Stimulated activated CD8-positive, alpha-beta memory T cell treated with anti-CD3 and anti-CD28 coated beads, Interleukin-15, amount 100 ng/mL, for 4 hours (primary cell): ENCODE results near the gene LARP4.
"Not testable (repeated sequence)": the region's sequence is repeated elsewhere in the genome, so short reads cannot be mapped to it uniquely, and the experiment has no call there.

Experiments used
- DNase-seq, 2 donors: peaks; one replicate each; pipeline ENCODE4 v3.0.0-alpha.2; 2020; ENCODE audit warnings: low read depth in 2 of 2

LARP4 gene

DNA sequence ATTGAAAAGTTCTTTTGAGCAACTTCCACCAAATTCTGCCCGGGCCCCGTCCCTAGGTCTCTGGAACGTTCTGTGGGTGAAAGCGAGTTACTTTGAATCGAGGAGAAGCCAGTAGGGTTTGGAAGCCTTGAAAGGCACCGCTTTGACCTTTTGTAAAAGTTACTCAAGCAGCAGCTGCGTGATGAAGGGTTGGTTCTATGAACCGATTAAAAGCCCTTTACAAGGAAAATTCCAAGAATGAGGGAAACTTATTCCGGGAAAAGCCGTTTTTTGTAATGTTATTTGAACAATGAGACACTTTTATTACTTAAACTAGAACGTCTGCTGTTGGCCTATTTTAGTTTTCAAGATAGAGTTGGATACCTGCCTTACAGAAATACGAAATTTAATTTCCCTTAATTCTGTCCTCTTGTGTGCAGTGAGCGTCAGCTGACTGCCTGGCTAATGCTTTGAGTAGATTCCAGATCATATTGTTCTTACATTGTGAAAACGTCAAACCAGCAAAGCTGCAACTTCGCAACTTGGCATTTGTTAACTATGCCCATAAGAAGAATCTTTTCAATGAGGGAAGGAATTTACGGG lies 906 bp downstream of the LARP4 start:
- no peak for DNase-seq

DNA sequence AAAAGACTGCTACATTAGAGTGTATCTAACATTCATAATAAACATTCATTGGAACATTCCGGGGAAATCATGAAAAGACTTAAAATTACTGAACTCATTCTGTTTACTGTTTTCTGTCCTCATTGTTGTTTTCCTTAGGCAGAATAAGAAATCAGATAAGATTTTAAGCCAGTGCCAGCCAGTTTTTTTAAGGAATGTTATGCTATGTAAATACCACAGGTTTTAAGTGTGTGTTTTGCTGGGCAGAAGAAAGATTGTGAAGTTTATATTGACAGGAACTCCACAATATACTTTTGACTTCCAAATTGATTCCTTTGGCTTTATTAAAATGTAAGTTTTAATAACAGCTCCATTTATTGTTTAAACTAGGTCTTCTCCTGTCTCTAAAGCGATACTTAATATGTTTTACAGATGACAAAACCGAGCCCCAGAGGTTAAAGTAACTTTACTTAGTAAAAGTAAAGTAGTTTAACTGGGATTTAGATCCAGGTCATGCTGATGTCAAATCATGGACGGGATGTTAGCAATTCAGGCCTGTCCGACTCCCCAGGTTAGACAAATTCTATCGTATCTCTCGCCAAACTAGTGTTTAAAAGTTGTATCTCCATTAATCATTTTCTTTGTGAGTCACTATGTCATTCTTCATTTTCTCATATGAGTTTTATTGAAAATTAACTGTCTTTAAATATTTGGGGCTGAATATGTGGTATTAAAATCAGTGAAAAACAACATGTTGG lies 1.7 kb downstream of the LARP4 start:
- DNase-seq = no peak

DNA sequence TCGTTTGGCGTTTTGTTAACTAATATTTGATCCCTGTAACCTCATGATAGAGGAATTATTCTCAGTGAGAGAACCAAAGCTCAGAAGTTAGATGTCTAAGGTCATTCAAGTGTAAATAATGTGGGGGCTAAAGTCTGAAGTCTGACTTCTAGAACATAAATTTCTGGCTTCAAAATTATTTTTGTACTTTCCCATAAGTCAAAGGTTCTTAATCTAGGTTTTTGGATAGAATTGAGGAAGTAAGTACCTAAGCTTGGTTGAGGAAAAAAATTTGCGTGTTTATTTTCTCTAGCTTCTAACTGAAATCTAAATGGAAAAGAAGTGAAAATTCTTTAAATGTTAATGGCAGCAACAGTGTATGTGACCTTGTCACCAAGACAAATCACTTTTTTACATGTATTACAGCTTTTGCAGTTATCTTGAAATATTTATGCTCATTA lies 2.3 kb downstream of the LARP4 start:
- DNase-seq = no peak

DNA sequence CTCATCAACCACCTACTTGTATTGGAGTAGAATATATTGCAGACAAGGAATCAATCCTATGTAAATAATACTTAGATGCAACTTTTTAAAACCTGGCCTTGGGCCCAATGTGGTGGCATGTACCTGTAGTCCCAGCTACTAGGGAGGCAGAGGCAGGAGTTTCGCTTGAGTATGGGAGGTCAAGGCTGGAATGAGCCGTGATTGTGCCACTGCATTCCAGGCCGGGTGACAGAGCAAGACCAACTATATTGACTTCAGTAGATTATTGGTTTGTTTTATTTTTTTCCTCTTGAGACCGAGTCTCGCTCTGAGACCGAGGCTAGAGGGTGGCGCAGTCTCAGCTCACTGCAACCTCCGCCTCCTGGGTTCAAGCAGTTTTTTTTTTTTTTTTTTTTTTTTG lies 3.6 kb downstream of the LARP4 start:
- no peak for DNase-seq

DNA sequence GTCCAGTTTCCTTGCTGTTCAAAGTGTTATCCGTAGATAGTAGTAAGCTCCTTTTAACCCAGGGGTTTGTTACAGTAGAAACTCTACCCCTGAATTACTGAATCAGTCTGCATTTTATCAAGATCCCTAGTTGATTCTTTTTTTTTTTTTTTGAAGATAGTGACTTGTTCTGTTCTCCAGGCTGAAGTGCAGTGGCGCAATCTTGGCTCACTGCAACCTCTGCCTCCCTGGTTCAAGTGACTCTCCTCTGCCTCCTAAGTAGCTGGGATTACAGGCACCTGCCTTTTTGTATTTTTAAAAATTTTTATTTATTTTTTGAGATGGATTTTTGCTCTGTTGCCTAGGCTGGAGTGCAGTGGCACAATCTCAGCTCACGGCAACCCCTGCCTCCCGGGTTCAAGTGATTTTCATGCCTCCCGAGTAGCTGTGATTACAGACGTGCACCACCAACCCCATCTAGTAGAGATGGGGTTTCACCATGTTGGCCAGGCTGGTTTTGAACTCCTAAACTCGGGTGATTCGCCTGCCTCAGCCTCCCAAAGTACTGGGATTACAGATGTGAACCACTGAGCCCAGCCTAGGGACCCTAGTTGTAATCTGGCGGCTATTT lies 10.5 kb downstream of the LARP4 start:
- DNase-seq = no peak

DNA sequence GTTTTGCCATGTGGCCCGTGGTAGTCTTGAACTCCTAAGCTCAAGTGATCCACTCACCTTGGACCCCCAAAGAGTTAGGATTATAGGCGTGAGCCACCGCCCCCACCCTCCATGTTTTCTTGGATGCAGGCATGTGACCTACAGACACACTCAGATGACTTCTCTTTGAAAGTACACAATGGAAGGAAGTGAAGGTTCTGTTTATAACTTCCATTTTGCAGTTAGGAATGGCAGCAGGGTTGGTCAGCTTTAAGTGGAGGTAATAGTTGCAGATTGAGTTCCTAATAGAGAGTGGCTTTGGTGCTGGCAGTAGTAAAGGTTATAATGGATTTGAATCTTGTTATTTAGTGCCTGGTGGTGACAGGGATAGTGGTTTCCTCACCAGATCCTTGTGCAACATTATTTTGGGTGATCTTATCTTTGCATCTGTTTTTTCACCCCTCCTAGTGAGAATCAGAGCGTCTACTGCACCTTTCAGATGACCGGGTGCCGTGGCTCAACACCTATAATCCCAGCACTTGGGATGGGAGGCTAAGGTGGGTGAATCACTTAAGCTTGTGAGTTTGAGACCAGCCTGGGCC lies 15.3 kb downstream of the LARP4 start:
- no peak for DNase-seq

DNA sequence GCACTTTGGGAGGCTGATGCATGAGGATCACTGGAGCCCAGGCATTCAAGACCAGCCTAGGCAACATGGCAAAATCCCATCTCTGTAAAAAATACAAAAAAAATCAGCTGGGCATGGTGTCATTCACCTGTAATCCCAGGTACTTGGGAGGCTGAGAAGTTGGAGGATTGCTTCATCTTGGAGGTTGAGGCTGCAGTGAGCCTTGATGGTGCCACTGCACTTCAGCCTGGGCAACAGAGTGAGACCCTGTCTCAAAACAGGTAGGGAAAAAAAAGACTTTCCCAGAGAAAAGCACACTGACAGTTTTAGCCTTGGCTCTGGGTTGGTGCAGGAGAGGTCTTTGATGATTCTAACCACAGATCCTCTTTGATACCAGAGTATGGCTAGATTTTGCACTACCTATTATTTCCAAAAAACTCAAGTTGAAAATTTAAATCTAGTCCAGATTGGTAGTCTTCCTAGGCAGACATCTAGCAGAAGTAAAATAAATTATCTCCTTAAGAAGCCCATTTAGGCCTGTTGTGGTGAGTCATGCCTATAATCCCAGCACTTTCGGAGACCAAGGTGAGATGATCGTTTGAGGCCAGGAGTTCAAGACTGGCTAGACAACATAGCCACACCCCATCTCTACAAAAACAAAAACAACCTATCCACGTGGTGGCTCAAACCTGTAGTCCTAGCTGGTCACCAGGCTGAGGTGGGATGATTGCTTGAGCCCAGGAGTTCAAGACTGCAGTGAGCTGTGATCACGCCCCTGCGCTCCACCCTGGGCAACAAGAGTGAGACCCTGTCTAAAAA lies 18.6 kb downstream of the LARP4 start:
- DNase-seq = no peak

DNA sequence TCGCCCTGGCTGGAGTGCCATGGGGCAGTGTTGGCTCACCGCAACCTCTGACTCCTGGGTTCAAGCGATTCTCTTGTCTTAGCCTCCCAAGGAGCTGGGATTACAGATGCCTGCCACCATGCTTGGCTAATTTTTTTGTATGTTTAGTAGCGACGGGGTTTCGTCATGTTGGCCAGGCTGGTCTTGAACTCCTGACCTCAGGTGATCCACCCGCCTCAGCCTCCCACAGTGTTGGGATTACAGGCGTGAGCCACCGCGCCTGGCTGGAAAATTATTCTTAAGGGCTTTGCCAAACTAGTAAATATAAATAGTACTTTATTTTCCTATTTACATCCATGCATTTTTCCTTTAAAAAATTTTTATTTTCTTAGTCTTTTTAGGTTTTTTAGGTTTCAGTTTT lies 22.2 kb downstream of the LARP4 start:
- not testable (repeated sequence) for DNase-seq

DNA sequence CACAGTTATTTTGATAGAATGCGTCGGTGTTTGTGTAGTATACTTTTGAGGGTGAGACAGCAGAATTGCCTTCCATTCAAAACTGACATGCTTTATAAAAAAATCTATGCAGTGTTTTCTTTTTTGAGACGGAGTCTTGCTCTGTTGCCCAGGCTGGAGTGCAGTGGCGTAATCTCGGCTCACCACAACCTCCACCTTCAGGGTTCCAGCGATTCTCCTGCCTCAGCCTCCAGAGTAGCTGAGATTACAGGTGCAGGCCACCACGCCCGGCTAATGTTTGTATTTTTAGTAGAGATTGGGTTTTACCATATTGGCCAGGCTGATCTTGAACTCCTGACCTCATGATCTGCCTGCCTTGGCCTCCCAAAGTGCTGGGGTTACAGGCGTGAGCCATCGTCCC lies 22.7 kb downstream of the LARP4 start:
- DNase-seq = not testable (repeated sequence)

DNA sequence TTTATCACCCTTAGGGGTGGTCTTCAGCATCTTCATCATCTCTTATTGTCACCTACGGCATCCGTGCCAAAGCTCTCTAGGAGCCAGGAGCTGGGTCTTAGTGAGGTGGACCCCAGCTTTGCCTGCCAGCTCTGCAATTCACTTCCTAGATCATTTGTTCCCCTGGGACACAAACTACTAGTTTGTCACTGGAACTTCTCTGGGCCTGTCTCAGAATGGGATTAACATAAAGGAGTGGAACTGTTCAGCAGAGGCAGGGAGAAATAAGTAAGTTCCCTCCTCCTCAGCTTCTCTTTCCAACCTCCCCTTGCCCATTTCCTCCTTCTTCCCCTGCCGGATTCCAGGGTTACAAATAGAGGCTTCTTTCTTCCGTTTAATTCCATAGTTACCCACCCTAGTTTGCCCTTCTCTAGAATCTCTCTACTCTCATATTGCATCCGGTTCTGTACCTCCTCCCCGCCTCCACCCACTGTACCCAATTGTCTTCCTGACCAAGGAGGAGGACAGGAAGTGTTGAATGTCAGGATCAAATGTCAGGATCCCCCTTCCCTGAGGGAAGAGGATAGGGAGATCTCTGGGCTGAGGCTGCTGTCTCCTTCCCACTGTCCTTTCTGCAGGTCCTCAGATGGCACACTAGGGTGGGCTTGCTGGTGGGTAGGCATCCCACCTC lies 25.0 kb downstream of the LARP4 start:
- no peak for DNase-seq

DNA sequence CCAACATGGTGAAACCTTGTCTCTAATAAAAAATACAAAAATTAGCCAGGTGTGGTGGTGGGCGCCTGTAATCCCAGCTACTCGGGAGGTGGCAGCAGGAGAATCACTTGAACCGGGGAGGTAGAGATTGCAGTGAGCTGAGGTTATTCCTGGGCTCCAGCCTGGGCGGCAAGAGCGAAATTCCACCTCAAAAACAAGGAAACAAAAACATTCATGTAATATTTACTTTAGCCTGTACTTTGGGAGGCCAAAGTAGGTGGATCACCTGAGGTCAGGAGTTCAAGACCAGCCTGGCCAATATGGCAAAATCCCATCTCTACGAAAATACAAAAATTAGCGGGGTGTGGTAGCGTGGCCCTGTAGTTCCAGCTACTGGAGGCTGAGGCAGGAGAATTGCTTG lies 31.0 kb downstream of the LARP4 start:
- DNase-seq = not testable (repeated sequence)

DNA sequence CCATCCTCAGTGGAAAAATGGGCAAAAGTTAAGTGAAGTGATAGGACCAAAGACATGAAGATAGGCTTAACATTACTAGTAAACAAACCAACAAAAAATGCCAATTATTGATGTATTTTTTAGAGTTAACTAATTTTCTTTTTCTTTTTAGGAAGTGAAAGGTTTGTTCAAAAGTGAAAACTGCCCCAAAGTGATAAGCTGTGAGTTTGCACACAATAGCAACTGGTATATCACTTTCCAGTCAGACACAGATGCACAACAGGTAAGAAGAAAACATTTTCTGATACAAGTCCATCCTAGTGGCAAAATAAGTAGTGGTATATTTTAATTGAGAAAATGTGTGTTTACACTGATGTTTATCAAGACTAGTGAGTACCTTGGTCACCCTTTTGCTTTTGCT lies 39.6 kb downstream of the LARP4 start:
- DNase-seq = no peak

DNA sequence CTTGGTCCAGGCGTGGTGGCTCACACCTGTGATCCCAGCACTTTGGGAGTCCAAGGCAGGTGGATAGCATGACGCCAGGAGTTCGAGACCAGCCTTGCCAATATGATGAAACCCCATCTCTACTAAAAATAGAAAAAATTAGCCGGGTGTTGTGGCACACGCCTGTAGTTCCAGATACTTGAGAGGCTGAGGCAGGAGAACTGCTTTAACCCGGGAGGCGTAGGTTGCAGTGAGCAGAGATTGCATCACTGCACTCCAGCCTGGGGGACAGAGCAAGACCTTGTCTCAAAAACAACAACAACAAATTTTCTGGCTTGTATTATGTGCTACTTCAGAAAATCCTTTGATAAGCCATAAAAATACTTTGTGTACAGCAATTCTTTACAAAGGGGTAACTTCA lies 41.1 kb downstream of the LARP4 start:
- DNase-seq = no peak

DNA sequence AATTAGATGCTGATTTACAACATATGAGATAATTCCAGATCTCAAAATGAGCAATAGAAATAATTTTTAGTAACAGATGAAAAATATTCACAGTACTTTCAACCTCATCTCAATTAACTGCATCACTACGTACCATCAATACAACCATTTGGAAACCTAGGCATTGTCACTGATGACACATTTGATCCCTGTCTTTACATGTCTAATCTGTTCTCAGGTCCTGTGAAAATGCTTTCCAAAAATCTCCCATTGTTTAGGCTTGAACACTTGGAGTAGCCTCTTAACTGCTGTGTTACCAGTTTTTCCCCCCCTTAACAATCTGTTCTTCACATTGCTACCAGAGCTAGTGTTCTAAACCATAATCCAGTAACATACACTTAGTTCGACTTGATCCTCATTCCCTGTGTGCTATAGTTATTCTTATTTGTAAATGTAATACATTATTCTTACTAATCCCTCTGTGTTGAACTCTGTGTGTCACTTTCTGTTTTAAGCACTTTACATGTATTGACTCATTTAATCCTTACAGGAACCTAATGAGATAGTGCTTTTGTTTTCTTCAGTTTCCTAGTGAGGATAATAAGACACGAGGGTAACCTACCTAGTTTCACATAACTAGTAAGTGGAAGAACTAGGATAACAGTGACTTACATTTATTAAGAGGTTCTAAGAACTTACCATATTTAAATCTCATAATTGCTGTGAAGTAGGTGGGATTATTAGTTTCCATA lies 41.7 kb downstream of the LARP4 start:
- no peak for DNase-seq

DNA sequence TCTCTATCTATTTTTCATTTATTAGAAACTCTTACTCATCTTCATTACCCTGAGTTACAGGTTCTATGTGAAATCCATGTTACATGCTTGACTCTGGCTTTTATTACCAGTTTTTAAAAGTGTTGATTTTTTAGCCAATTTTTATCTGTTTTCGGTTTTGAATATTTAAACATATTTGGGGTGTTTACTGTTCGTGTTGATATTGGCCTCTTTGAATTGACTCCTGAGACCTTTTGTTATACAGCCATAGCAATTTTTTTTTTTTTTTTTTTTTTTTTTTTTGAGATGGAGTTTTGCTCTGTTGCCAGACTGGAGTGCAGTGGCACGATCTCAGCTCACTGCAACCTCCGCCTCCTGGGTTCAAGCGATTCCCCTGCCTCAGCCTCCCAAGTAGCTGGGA lies 49.0 kb downstream of the LARP4 start:
- DNase-seq = not testable (repeated sequence)

DNA sequence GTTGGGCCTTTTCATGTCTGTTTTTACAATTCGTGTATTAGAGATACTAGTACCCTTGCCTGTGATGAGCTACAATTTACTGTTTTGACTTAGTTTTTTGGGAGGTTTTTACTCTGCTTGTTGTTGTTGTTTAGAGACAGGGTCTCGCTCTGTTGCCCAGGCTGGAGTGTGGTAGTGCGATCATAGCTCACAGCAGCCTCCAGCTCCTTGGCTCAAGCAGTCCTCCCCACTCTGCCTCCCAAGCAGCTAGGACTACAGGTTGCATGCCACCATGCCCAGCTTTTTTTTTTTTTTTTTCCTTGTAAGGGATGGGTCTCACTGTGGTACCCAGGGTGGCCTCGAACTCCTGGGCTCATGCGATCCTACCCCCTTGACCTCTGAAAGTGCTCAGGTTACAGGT lies 52.1 kb downstream of the LARP4 start:
- no peak for DNase-seq

DNA sequence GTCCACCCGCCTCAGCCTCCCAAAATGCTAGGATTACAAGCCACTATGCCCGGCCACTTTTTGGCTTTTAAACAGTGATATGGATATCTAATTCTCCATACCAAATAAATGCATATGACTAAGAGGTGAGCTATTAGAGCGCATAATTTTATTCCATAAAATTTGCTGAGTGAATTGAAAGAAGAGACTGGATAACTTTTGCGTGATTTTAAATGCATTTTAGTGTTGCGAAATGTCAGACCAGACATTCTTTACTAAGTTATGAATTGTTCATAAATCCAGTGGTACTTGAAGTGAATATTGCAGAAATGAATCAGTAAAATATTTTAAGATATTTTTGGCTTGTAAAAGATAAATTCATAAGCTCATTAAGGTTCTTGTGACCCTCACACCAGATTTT lies 53.2 kb downstream of the LARP4 start:
- DNase-seq = no peak

DNA sequence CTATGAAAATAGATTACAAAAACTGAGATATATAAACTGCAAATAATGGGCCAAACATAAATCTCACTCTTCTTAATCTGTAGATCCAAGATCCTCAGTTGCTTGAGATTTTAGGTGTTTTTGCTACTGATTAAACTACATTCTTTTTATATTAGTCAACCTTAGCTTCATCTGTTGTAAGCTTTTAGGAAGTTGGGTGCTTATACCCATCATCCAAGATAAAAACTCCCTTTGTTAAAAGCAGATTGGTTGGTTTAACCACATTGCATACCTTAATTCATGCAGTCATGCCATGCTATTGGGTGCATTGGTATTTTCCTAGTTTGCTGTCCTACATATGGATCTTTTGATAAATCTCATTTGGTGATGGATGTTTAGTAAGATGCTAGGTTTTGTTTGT lies 57.9 kb downstream of the LARP4 start:
- no peak for DNase-seq

DNA sequence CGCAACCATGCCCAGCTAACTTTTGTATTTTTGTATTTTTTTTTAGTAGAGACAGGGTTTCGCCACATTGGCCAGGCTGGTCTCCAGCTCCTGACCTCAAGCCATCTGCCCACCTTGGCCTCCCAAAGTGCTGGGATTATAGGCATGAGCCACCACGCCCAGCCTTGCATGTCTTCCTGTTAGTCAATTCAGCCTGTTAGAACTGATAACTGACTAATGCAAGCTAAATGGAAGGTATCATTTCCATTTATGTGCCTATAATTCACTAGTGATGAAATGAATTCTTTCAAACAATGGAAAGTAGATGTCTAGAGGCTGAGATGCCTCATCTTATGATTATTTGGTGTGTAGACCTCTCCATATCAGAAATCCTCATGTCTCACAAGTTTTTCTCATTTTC lies 66.8 kb downstream of the LARP4 start:
- no peak for DNase-seq

DNA sequence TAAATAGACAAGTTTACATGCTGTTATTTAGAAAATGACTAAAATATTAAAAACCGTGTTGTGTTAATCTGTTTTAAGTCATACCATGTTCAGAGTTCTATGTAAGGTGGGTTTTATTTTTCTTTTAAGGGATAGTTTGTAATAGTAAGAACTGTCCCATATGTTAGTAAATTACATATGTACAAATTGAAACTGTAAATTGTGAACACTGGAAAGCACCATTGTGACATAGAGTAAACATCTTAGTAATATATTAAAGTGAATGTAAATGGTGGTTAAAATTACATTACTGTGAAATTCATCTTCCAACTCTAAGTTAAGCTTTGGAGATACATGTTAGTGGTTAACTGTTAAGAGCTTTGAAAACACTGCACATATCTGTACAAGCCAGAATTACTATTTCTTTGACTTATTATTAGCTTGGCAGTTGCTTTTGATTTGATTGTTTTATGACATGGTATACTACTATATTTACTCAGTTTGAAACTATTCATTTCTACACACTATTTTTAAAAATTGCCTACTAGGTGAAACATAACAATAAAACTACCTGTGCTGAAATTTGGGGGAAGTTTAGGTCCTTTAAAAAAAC lies 76.7 kb downstream of the LARP4 start:
- no peak for DNase-seq

DNA sequence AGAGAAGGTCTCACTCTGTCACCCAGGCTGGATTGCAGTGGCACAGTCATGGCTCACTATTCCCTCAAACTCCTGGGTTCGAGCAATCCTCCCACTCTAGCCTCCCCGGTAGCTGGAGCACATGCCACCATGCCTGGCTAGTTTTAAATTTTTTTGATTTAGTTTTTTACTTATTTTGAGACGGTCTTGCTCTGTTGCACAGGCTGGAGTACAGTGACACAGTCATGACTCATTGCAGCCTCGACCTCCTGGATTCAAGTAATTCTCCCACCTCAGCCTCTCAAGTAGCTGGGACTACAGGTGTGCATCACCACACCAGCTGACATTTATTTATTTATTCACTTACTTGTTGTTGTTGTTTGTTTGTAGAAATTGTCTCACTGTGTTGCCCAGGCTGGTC lies 81.9 kb downstream of the LARP4 start:
- no peak for DNase-seq
